GM23338 (cell line): ENCODE data around the gene KIF4A. TPM values are rescaled to one million over a fixed set of nuclear protein-coding genes. Genes with fewer than 3 reads are reported as not detected.

ENCODE experiments used
- ATAC-seq: fragments of 200-7000 bp; cut with Tn5 transposase; 3 replicates; pipeline ENCODE4 v1.9.1; 2020
- DNase-seq: peaks from one replicate; pipeline ENCODE4 v3.0.0-alpha.2; 2015; ENCODE audit warnings: low spot score
- H2AFZ ChIP-seq: fragments of 200-600 bp; sonication (generic); 2 replicates; pipeline ENCODE4 v1.8.0; 2016; ENCODE audit warnings: antibody characterized with exemption, mild to moderate bottlenecking, moderate library complexity
- H3F3A ChIP-seq: fragments of 200-600 bp; sonication (generic); replicated peaks from 2 replicates; pipeline ENCODE4 v1.8.0; 2017; ENCODE audit warnings: antibody characterized with exemption, mixed run types, low read depth
- H3K27ac ChIP-seq: fragments of 200-600 bp; sonication (generic); 2 replicates; pipeline ENCODE4 v1.6.1; 2016; ENCODE audit warnings: low read depth
- H3K27me3 ChIP-seq: fragments of 200-600 bp; sonication (generic); 2 replicates; pipeline ENCODE4 v1.8.0; 2016; ENCODE audit warnings: mild to moderate bottlenecking, mixed run types, moderate library complexity; ENCODE audit not compliant: insufficient read depth
- H3K36me3 ChIP-seq: fragments of 200-600 bp; sonication (generic); 2 replicates; pipeline ENCODE4 v1.8.0; 2016; ENCODE audit warnings: mild to moderate bottlenecking; ENCODE audit not compliant: insufficient read depth
- H3K4me1 ChIP-seq: fragments of 200-600 bp; sonication (generic); 2 replicates; pipeline ENCODE4 v1.8.0; 2016; ENCODE audit warnings: mild to moderate bottlenecking, moderate library complexity; ENCODE audit not compliant: insufficient read depth
- H3K4me2 ChIP-seq: fragments of 200-600 bp; sonication (generic); 2 replicates; pipeline ENCODE4 v1.7.1; 2017; ENCODE audit warnings: mixed run types
- H3K4me3 ChIP-seq: fragments of 200-600 bp; sonication (generic); 2 replicates; pipeline ENCODE4 v1.6.1; 2016; ENCODE audit warnings: mixed run types
- H3K79me2 ChIP-seq: fragments of 200-600 bp; sonication (generic); replicated peaks from 2 replicates; pipeline ENCODE4 v1.8.0; 2017; ENCODE audit warnings: mild to moderate bottlenecking; ENCODE audit not compliant: insufficient read depth
- H3K9me2 ChIP-seq: fragments of 200-600 bp; sonication (generic); 2 replicates; pipeline ENCODE4 v1.8.0; 2017; ENCODE audit not compliant: insufficient read depth
- H4K20me1 ChIP-seq: fragments of 200-600 bp; sonication (generic); replicated peaks from 2 replicates; pipeline ENCODE4 v1.8.0; 2017; ENCODE audit warnings: mild to moderate bottlenecking; ENCODE audit not compliant: insufficient read depth
- H3K27ac Mint-ChIP-seq: 2 replicates; pipeline ENCODE4 v1.8.0; 2020; ENCODE audit warnings: inconsistent platforms, mild to moderate bottlenecking, moderate library complexity, mixed read lengths
- H3K27me3 Mint-ChIP-seq: 3 replicates; pipeline ENCODE4 v1.8.0; 2022; ENCODE audit warnings: low read depth, mild to moderate bottlenecking, moderate library complexity, mixed read lengths, inconsistent platforms; ENCODE audit not compliant: insufficient read depth, poor library complexity
- H3K36me3 Mint-ChIP-seq: 3 replicates; pipeline ENCODE4 v1.8.0; 2021; ENCODE audit warnings: low read depth, mild to moderate bottlenecking, inconsistent platforms, moderate library complexity, mixed read lengths
- H3K4me1 Mint-ChIP-seq: 3 replicates; pipeline ENCODE4 v1.8.0; 2020; ENCODE audit warnings: mild to moderate bottlenecking, inconsistent platforms, mixed read lengths
- H3K4me3 Mint-ChIP-seq: 3 replicates; pipeline ENCODE4 v1.8.0; 2021; ENCODE audit warnings: moderate library complexity, mild to moderate bottlenecking, inconsistent platforms, mixed read lengths
- H3K9me3 Mint-ChIP-seq: 3 replicates; pipeline ENCODE4 v1.8.0; 2020; ENCODE audit warnings: moderate library complexity, mild to moderate bottlenecking, inconsistent platforms, mixed read lengths
- CREB1 ChIP-seq: fragments of 250-450 bp; sonication (Bioruptor Pico); IDR thresholded peaks from 2 replicates; pipeline ENCODE4 v1.5.0; 2020; ENCODE audit warnings: low read depth, mild to moderate bottlenecking, moderate library complexity
- EZH2 ChIP-seq: fragments of 200-600 bp; sonication (generic); IDR thresholded peaks from one replicate; pipeline ENCODE4 v1.8.0; 2017; ENCODE audit warnings: antibody characterized with exemption, mild to moderate bottlenecking, low read depth; ENCODE audit not compliant: unreplicated experiment
- EZH2phosphoT487 ChIP-seq: fragments of 200-600 bp; sonication (generic); IDR thresholded peaks from one replicate; pipeline ENCODE4 v1.8.1; 2018; ENCODE audit warnings: antibody characterized with exemption; ENCODE audit not compliant: unreplicated experiment
- JUNB ChIP-seq: IDR thresholded peaks from one replicate; pipeline ENCODE4 v1.6.1; 2016; ENCODE audit warnings: antibody characterized with exemption; ENCODE audit not compliant: unreplicated experiment
- NANOG ChIP-seq: IDR thresholded peaks from 2 replicates; pipeline ENCODE4 v1.6.1; 2016; ENCODE audit warnings: antibody characterized with exemption, borderline replicate concordance
- POLR2AphosphoS5 ChIP-seq: IDR thresholded peaks from 2 replicates; pipeline ENCODE4 v1.6.1; 2016; ENCODE audit warnings: antibody characterized with exemption, low read depth
- STAT1 ChIP-seq: IDR thresholded peaks from one replicate; pipeline ENCODE4 v1.6.1; 2016; ENCODE audit warnings: antibody characterized with exemption; ENCODE audit not compliant: unreplicated experiment
- ZNF114 ChIP-seq: fragments of 250-450 bp; sonication (Bioruptor Pico); IDR thresholded peaks from 2 replicates; pipeline ENCODE4 v1.5.0; 2020; ENCODE audit warnings: mild to moderate bottlenecking, moderate library complexity
- ZNF331 ChIP-seq: fragments of 250-450 bp; sonication (Bioruptor Pico); IDR thresholded peaks from 2 replicates; pipeline ENCODE4 v1.5.0; 2020; ENCODE audit warnings: low read depth, mild to moderate bottlenecking, moderate library complexity
- polyA plus RNA-seq: library from polyadenylated mRNA; unstranded; fragments of >200 nt; fragmentation: Nextera tagmentation; extraction: Ambion mirVana; gene quantifications from 2 replicates; pipeline ENCODE4 v1.2.1, GENCODE V29; 2016
- total RNA-seq: library from RNA; depleted of rRNA; stranded (reverse); fragments of >200 nt; shearing (Covaris generic); gene quantifications from 2 replicates; pipeline ENCODE4 v1.2.3, GENCODE V29; 2014
- TF ChIP-seq, protein P1 (sequence below): fragments of 250-450 bp; sonication (Bioruptor Pico); IDR thresholded peaks from 2 replicates; pipeline ENCODE4 v1.5.0; 2020; ENCODE audit warnings: mild to moderate bottlenecking, moderate library complexity
- TF ChIP-seq, protein P2 (sequence below): IDR thresholded peaks from 2 replicates; pipeline ENCODE4 v1.6.1; 2016; ENCODE audit warnings: antibody characterized with exemption
- TF ChIP-seq, protein P3 (sequence below), 2 experiments: fragments of 200-600 bp in 1 of 2; sonication (generic) in 1 of 2; conservative IDR thresholded peaks; 2 replicates each; pipeline versions ENCODE4 v1.5.1 to v1.6.1; 2016 to 2017; ENCODE audit warnings: antibody characterized with exemption in 2 of 2, low read depth in 2 of 2, mild to moderate bottlenecking in 2 of 2, moderate library complexity in 1 of 2
- TF ChIP-seq, protein P4 (sequence below): IDR thresholded peaks from one replicate; pipeline ENCODE4 v1.6.1; 2018; ENCODE audit warnings: antibody characterized with exemption; ENCODE audit not compliant: unreplicated experiment

Gene KIF4A
- total and polyA plus RNA-seq, 2 experiments from 2014 or later = 21.5 to 27.6 TPM

DNA sequence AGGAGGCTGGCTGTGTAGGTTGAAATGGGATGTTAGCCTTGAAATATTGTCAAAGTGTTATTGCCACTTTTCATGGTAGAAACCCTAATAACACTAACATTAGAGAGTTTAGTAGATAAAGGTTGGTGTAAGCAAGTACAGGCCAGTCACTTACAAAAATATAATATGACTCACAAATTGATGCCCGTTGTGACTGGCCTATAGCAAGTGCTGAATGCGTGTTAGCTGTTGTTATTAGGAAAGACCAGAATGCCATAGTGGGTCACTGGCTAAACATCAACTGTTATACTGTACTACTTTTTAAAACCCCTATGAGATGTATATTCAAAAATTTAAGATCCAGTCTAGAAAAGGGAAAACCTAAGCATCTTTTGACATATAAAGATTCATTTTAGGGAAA, 112.8 kb downstream of the KIF4A start:
- no peak overlapping the region for H2AFZ ChIP-seq
- H3K79me2 ChIP-seq = no peaks in the 10 kb centered on the region
- DNase-seq (no peak), ATAC-seq (no peak)
- no peak overlapping the region for H3K4me2 ChIP-seq
- H3K9me2 ChIP-seq = no peaks in the 10 kb centered on the region
- H3K4me1 ChIP-seq = no peaks in the 10 kb centered on the region
- H4K20me1 ChIP-seq = no peaks in the 10 kb centered on the region
- Mint-ChIP-seq H3K9me3 (no peaks in the 10 kb centered on the region), H3K27ac (no peak overlapping the region), H3K4me3 (no peak overlapping the region), H3K4me1 (no peaks in the 10 kb centered on the region), H3K36me3 (peaks cover 48% of the 10 kb centered on the region; the same call in 2 of the 3 replicates), H3K27me3 (no peaks in the 10 kb centered on the region)
- no peak overlapping the region for H3K27ac ChIP-seq
- no peaks in the 10 kb centered on the region for H3F3A ChIP-seq
- H3K36me3 ChIP-seq = peaks cover 4% of the 10 kb centered on the region; the same call in 1 of the 2 replicates
- TF ChIP-seq, protein P1, sequence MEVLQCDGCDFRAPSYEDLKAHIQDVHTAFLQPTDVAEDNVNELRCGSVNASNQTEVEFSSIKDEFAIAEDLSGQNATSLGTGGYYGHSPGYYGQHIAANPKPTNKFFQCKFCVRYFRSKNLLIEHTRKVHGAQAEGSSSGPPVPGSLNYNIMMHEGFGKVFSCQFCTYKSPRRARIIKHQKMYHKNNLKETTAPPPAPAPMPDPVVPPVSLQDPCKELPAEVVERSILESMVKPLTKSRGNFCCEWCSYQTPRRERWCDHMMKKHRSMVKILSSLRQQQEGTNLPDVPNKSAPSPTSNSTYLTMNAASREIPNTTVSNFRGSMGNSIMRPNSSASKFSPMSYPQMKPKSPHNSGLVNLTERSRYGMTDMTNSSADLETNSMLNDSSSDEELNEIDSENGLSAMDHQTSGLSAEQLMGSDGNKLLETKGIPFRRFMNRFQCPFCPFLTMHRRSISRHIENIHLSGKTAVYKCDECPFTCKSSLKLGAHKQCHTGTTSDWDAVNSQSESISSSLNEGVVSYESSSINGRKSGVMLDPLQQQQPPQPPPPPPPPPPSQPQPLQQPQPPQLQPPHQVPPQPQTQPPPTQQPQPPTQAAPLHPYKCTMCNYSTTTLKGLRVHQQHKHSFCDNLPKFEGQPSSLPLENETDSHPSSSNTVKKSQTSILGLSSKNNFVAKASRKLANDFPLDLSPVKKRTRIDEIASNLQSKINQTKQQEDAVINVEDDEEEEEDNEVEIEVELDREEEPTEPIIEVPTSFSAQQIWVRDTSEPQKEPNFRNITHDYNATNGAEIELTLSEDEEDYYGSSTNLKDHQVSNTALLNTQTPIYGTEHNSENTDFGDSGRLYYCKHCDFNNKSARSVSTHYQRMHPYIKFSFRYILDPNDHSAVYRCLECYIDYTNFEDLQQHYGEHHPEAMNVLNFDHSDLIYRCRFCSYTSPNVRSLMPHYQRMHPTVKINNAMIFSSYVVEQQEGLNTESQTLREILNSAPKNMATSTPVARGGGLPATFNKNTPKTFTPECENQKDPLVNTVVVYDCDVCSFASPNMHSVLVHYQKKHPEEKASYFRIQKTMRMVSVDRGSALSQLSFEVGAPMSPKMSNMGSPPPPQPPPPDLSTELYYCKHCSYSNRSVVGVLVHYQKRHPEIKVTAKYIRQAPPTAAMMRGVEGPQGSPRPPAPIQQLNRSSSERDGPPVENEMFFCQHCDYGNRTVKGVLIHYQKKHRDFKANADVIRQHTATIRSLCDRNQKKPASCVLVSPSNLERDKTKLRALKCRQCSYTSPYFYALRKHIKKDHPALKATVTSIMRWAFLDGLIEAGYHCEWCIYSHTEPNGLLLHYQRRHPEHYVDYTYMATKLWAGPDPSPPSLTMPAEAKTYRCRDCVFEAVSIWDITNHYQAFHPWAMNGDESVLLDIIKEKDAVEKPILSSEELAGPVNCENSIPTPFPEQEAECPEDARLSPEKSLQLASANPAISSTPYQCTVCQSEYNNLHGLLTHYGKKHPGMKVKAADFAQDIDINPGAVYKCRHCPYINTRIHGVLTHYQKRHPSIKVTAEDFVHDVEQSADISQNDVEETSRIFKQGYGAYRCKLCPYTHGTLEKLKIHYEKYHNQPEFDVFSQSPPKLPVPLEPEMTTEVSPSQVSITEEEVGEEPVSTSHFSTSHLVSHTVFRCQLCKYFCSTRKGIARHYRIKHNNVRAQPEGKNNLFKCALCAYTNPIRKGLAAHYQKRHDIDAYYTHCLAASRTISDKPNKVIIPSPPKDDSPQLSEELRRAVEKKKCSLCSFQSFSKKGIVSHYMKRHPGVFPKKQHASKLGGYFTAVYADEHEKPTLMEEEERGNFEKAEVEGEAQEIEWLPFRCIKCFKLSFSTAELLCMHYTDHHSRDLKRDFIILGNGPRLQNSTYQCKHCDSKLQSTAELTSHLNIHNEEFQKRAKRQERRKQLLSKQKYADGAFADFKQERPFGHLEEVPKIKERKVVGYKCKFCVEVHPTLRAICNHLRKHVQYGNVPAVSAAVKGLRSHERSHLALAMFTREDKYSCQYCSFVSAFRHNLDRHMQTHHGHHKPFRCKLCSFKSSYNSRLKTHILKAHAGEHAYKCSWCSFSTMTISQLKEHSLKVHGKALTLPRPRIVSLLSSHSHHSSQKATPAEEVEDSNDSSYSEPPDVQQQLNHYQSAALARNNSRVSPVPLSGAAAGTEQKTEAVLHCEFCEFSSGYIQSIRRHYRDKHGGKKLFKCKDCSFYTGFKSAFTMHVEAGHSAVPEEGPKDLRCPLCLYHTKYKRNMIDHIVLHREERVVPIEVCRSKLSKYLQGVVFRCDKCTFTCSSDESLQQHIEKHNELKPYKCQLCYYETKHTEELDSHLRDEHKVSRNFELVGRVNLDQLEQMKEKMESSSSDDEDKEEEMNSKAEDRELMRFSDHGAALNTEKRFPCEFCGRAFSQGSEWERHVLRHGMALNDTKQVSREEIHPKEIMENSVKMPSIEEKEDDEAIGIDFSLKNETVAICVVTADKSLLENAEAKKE (CRISPR knock-in tag) = no peak
- TF ChIP-seq CREB1 (CRISPR knock-in tag) (no peak), EZH2phosphoT487 (no peak), EZH2 (no peak), STAT1 (no peak), NANOG (no peak), POLR2AphosphoS5 (no peak), ZNF114 (CRISPR knock-in tag) (no peak), ZNF331 (CRISPR knock-in tag) (no peak), JUNB (no peak)
- TF ChIP-seq, protein P2, sequence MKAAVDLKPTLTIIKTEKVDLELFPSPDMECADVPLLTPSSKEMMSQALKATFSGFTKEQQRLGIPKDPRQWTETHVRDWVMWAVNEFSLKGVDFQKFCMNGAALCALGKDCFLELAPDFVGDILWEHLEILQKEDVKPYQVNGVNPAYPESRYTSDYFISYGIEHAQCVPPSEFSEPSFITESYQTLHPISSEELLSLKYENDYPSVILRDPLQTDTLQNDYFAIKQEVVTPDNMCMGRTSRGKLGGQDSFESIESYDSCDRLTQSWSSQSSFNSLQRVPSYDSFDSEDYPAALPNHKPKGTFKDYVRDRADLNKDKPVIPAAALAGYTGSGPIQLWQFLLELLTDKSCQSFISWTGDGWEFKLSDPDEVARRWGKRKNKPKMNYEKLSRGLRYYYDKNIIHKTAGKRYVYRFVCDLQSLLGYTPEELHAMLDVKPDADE = no peak
- TF ChIP-seq, protein P3, sequence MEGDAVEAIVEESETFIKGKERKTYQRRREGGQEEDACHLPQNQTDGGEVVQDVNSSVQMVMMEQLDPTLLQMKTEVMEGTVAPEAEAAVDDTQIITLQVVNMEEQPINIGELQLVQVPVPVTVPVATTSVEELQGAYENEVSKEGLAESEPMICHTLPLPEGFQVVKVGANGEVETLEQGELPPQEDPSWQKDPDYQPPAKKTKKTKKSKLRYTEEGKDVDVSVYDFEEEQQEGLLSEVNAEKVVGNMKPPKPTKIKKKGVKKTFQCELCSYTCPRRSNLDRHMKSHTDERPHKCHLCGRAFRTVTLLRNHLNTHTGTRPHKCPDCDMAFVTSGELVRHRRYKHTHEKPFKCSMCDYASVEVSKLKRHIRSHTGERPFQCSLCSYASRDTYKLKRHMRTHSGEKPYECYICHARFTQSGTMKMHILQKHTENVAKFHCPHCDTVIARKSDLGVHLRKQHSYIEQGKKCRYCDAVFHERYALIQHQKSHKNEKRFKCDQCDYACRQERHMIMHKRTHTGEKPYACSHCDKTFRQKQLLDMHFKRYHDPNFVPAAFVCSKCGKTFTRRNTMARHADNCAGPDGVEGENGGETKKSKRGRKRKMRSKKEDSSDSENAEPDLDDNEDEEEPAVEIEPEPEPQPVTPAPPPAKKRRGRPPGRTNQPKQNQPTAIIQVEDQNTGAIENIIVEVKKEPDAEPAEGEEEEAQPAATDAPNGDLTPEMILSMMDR (conservative IDR thresholded peaks at IDR 0.05; ENCODE audit: low read depth in 2 of 2) = no peak
- TF ChIP-seq, protein P4, sequence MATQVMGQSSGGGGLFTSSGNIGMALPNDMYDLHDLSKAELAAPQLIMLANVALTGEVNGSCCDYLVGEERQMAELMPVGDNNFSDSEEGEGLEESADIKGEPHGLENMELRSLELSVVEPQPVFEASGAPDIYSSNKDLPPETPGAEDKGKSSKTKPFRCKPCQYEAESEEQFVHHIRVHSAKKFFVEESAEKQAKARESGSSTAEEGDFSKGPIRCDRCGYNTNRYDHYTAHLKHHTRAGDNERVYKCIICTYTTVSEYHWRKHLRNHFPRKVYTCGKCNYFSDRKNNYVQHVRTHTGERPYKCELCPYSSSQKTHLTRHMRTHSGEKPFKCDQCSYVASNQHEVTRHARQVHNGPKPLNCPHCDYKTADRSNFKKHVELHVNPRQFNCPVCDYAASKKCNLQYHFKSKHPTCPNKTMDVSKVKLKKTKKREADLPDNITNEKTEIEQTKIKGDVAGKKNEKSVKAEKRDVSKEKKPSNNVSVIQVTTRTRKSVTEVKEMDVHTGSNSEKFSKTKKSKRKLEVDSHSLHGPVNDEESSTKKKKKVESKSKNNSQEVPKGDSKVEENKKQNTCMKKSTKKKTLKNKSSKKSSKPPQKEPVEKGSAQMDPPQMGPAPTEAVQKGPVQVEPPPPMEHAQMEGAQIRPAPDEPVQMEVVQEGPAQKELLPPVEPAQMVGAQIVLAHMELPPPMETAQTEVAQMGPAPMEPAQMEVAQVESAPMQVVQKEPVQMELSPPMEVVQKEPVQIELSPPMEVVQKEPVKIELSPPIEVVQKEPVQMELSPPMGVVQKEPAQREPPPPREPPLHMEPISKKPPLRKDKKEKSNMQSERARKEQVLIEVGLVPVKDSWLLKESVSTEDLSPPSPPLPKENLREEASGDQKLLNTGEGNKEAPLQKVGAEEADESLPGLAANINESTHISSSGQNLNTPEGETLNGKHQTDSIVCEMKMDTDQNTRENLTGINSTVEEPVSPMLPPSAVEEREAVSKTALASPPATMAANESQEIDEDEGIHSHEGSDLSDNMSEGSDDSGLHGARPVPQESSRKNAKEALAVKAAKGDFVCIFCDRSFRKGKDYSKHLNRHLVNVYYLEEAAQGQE = no peak
- no peak overlapping the region for H3K4me3 ChIP-seq
- no peaks in the 10 kb centered on the region for H3K27me3 ChIP-seq
